GM23338 (cell line): Measurements from ENCODE around the gene CPSF3.

Experiments used
- CREB1 ChIP-seq: fragments of 250-450 bp; sonication (Bioruptor Pico); IDR thresholded peaks from 2 replicates; pipeline ENCODE4 v1.5.0; 2020; ENCODE audit warnings: low read depth, mild to moderate bottlenecking, moderate library complexity
- CTCF ChIP-seq, 2 experiments: fragments of 200-600 bp in 1 of 2; sonication (generic) in 1 of 2; conservative IDR thresholded peaks; 2 replicates each; pipeline versions ENCODE4 v1.5.1 to v1.6.1; 2016 to 2017; ENCODE audit warnings: antibody characterized with exemption in 2 of 2, low read depth in 2 of 2, mild to moderate bottlenecking in 2 of 2, moderate library complexity in 1 of 2
- EZH2 ChIP-seq: fragments of 200-600 bp; sonication (generic); IDR thresholded peaks from one replicate; pipeline ENCODE4 v1.8.0; 2017; ENCODE audit warnings: antibody characterized with exemption, mild to moderate bottlenecking, low read depth; ENCODE audit not compliant: unreplicated experiment
- EZH2phosphoT487 ChIP-seq: fragments of 200-600 bp; sonication (generic); IDR thresholded peaks from one replicate; pipeline ENCODE4 v1.8.1; 2018; ENCODE audit warnings: antibody characterized with exemption; ENCODE audit not compliant: unreplicated experiment
- JUNB ChIP-seq: IDR thresholded peaks from one replicate; pipeline ENCODE4 v1.6.1; 2016; ENCODE audit warnings: antibody characterized with exemption; ENCODE audit not compliant: unreplicated experiment
- POLR2AphosphoS5 ChIP-seq: IDR thresholded peaks from 2 replicates; pipeline ENCODE4 v1.6.1; 2016; ENCODE audit warnings: antibody characterized with exemption, low read depth
- REST ChIP-seq: IDR thresholded peaks from one replicate; pipeline ENCODE4 v1.6.1; 2018; ENCODE audit warnings: antibody characterized with exemption; ENCODE audit not compliant: unreplicated experiment
- STAT1 ChIP-seq: IDR thresholded peaks from one replicate; pipeline ENCODE4 v1.6.1; 2016; ENCODE audit warnings: antibody characterized with exemption; ENCODE audit not compliant: unreplicated experiment

GRCh38 chr2:9430316-9431293 lies 7.2 kb downstream of the CPSF3 start:
- no peak for TF ChIP-seq CTCF (conservative IDR thresholded peaks at IDR 0.05; ENCODE audit: low read depth in 2 of 2)
- no peak for TF ChIP-seq REST
- TF ChIP-seq CREB1 (CRISPR knock-in tag), result no peak
- no peak for TF ChIP-seq EZH2
- no peak for TF ChIP-seq STAT1
- no peak for TF ChIP-seq POLR2AphosphoS5
- no peak for TF ChIP-seq EZH2phosphoT487
- no peak for TF ChIP-seq JUNB
